ENCODE data around the gene PRSS22. TPM values are rescaled to one million over a fixed set of nuclear protein-coding genes. Genes with fewer than 3 reads are reported as not detected.

The PRSS22 gene
- total and polyA plus RNA-seq, 4 donors, result 0.31 to 1.5 TPM; not detected in 2

GRCh38 chr16:2856061-2856670 lies 1.8 kb downstream of the PRSS22 start:
- Histone ChIP-seq H3K9me3 (ENCODE audit: control insufficient read depth, low read length) (peaks cover 8% of the 10 kb centered on the region), H3K27me3 (ENCODE audit: control insufficient read depth in 1 of 2, insufficient read depth in 2 of 2, low read length in 1 of 2) (peaks cover 0 to 2% of the 10 kb centered on the region in 2 donors), H3K27ac (ENCODE audit: low read depth in 1 of 2, low read length in 2 of 2) (no peak overlapping the region), H3K36me3 (ENCODE audit: control insufficient read depth in 1 of 2, insufficient read depth in 2 of 2, low read length in 1 of 2) (no peaks in the 10 kb centered on the region), H3K4me3 (ENCODE audit: low read length in 2 of 2) (no peak overlapping the region), H3K4me1 (ENCODE audit: control insufficient read depth in 1 of 2, insufficient read depth in 2 of 2, low read length in 2 of 2) (no peaks in the 10 kb centered on the region)
- 81 to 83% methylated on average over 14 of the region's 14 CpGs for WGBS, 2 donors
- no peak for ATAC-seq (ENCODE audit: low FRiP score)
- intact Hi-C loops (cut with DNase I), result no loop called here
- DNase-seq, result no peak

GRCh38 chr16:2855536-2855935 lies 2.4 kb downstream of the PRSS22 start:
- Histone ChIP-seq H3K9me3 (ENCODE audit: control insufficient read depth, low read length) (peaks cover 5% of the 10 kb centered on the region), H3K27ac (ENCODE audit: low read depth in 1 of 2, low read length in 2 of 2) (no peak overlapping the region), H3K36me3 (ENCODE audit: control insufficient read depth in 1 of 2, insufficient read depth in 2 of 2, low read length in 1 of 2) (no peaks in the 10 kb centered on the region), H3K4me1 (ENCODE audit: control insufficient read depth in 1 of 2, insufficient read depth in 2 of 2, low read length in 2 of 2) (no peaks in the 10 kb centered on the region), H3K4me3 (ENCODE audit: low read length in 2 of 2) (no peak overlapping the region), H3K27me3 (ENCODE audit: control insufficient read depth in 1 of 2, insufficient read depth in 2 of 2, low read length in 1 of 2) (peaks cover 0 to 2% of the 10 kb centered on the region in 2 donors)
- DNase-seq (no peak), ATAC-seq (ENCODE audit: low FRiP score) (no peak)
- intact Hi-C loops (cut with DNase I), result no loop called here
- 81 to 84% methylated on average over 6 of the region's 6 CpGs for WGBS, 2 donors

GRCh38 chr16:2854700-2855309 lies 3.2 kb downstream of the PRSS22 start:
- ATAC-seq (ENCODE audit: low FRiP score) (no peak), DNase-seq (no peak)
- Histone ChIP-seq H3K27ac (ENCODE audit: low read depth in 1 of 2, low read length in 2 of 2) (no peak overlapping the region), H3K9me3 (ENCODE audit: control insufficient read depth, low read length) (peaks cover 1% of the 10 kb centered on the region), H3K27me3 (ENCODE audit: control insufficient read depth in 1 of 2, insufficient read depth in 2 of 2, low read length in 1 of 2) (peaks cover 0 to 2% of the 10 kb centered on the region in 2 donors), H3K4me1 (ENCODE audit: control insufficient read depth in 1 of 2, insufficient read depth in 2 of 2, low read length in 2 of 2) (no peaks in the 10 kb centered on the region), H3K4me3 (ENCODE audit: low read length in 2 of 2) (no peak overlapping the region), H3K36me3 (ENCODE audit: control insufficient read depth in 1 of 2, insufficient read depth in 2 of 2, low read length in 1 of 2) (no peaks in the 10 kb centered on the region)
- intact Hi-C loops (cut with DNase I), result no loop called here
- WGBS, 2 donors, result 51 to 62% methylated on average over 5 of the region's 5 CpGs

GRCh38 chr16:2853531-2854073 lies 4.4 kb downstream of the PRSS22 start:
- intact Hi-C loops (cut with DNase I), result no loop called here
- Histone ChIP-seq H3K9me3 (ENCODE audit: control insufficient read depth, low read length) (no peaks in the 10 kb centered on the region), H3K27ac (ENCODE audit: low read depth in 1 of 2, low read length in 2 of 2) (no peak overlapping the region), H3K27me3 (ENCODE audit: control insufficient read depth in 1 of 2, insufficient read depth in 2 of 2, low read length in 1 of 2) (peaks cover 0 to 2% of the 10 kb centered on the region in 2 donors), H3K4me3 (ENCODE audit: low read length in 2 of 2) (no peak overlapping the region), H3K4me1 (ENCODE audit: control insufficient read depth in 1 of 2, insufficient read depth in 2 of 2, low read length in 2 of 2) (no peaks in the 10 kb centered on the region), H3K36me3 (ENCODE audit: control insufficient read depth in 1 of 2, insufficient read depth in 2 of 2, low read length in 1 of 2) (no peaks in the 10 kb centered on the region)
- ATAC-seq (ENCODE audit: low FRiP score) (no peak), DNase-seq (no peak)
- WGBS, 2 donors, result 75 to 78% methylated on average over 18 of the region's 18 CpGs

GRCh38 chr16:2852731-2853507 lies 5.1 kb downstream of the PRSS22 start:
- DNase-seq (no peak), ATAC-seq (ENCODE audit: low FRiP score) (no peak)
- 37 to 46% methylated on average over 53 to 56 of the region's 56 CpGs for WGBS, 2 donors
- Histone ChIP-seq H3K4me1 (ENCODE audit: control insufficient read depth in 1 of 2, insufficient read depth in 2 of 2, low read length in 2 of 2) (no peaks in the 10 kb centered on the region), H3K36me3 (ENCODE audit: control insufficient read depth in 1 of 2, insufficient read depth in 2 of 2, low read length in 1 of 2) (no peaks in the 10 kb centered on the region), H3K27me3 (ENCODE audit: control insufficient read depth in 1 of 2, insufficient read depth in 2 of 2, low read length in 1 of 2) (peaks cover 0 to 2% of the 10 kb centered on the region in 2 donors), H3K27ac (ENCODE audit: low read depth in 1 of 2, low read length in 2 of 2) (no peak overlapping the region), H3K9me3 (ENCODE audit: control insufficient read depth, low read length) (no peaks in the 10 kb centered on the region), H3K4me3 (ENCODE audit: low read length in 2 of 2) (no peak overlapping the region)
- intact Hi-C loops (cut with DNase I), result no loop called here

- ATAC-seq (ENCODE audit: low FRiP score) (no peak), DNase-seq (no peak)
- H3K4me3 ChIP-seq (ENCODE audit: low read length in 2 of 2), result no peak overlapping the region
- no peaks in the 10 kb centered on the region for H3K36me3 ChIP-seq (ENCODE audit: control insufficient read depth in 1 of 2, insufficient read depth in 2 of 2, low read length in 1 of 2)
- H3K9me3 ChIP-seq (ENCODE audit: control insufficient read depth, low read length), result peaks cover under 1% of the 10 kb centered on the region
- no peak overlapping the region for H3K27ac ChIP-seq (ENCODE audit: low read depth in 1 of 2, low read length in 2 of 2)
- peaks cover 0 to 2% of the 10 kb centered on the region in 2 donors for H3K27me3 ChIP-seq (ENCODE audit: control insufficient read depth in 1 of 2, insufficient read depth in 2 of 2, low read length in 1 of 2)
- intact Hi-C loops (cut with DNase I), result no loop called here
- no peaks in the 10 kb centered on the region for H3K4me1 ChIP-seq (ENCODE audit: control insufficient read depth in 1 of 2, insufficient read depth in 2 of 2, low read length in 2 of 2)
- WGBS, 2 donors, result 86 to 87% methylated on average over 16 of the region's 16 CpGs
Measured at GRCh38 chr16:2852003-2852730, 5.8 kb downstream of the PRSS22 start.

- 70 to 78% methylated on average over 16 of the region's 16 CpGs for WGBS, 2 donors
- intact Hi-C loops (cut with DNase I), result no loop called here
- no peak for DNase-seq
- peaks cover 0 to 2% of the 10 kb centered on the region in 2 donors for H3K27me3 ChIP-seq (ENCODE audit: control insufficient read depth in 1 of 2, insufficient read depth in 2 of 2, low read length in 1 of 2)
- no peak for ATAC-seq (ENCODE audit: low FRiP score)
- H3K4me1 ChIP-seq (ENCODE audit: control insufficient read depth in 1 of 2, insufficient read depth in 2 of 2, low read length in 2 of 2), result no peaks in the 10 kb centered on the region
- peaks cover 1% of the 10 kb centered on the region for H3K9me3 ChIP-seq (ENCODE audit: control insufficient read depth, low read length)
- no peak overlapping the region for H3K27ac ChIP-seq (ENCODE audit: low read depth in 1 of 2, low read length in 2 of 2)
- H3K36me3 ChIP-seq (ENCODE audit: control insufficient read depth in 1 of 2, insufficient read depth in 2 of 2, low read length in 1 of 2), result no peaks in the 10 kb centered on the region
- H3K4me3 ChIP-seq (ENCODE audit: low read length in 2 of 2), result no peak overlapping the region
Measured at GRCh38 chr16:2848933-2849725, 8.8 kb downstream of the PRSS22 start.

All from aorta (tissue), 5 donors.